Measurements from ENCODE around the gene RAP1GAP. TPM values are rescaled to one million over a fixed set of nuclear protein-coding genes. Genes with fewer than 3 reads are reported as not detected.
A peak's percentile ranks its signal among the peaks of the same experiment; 100 is the strongest.

RAP1GAP gene
- total and polyA plus RNA-seq, 2 of the 13 experiments (the other 11 are each of a cell fraction or from before 2014, with no cell fraction given) = 11.9 to 37.5 TPM

DNA sequence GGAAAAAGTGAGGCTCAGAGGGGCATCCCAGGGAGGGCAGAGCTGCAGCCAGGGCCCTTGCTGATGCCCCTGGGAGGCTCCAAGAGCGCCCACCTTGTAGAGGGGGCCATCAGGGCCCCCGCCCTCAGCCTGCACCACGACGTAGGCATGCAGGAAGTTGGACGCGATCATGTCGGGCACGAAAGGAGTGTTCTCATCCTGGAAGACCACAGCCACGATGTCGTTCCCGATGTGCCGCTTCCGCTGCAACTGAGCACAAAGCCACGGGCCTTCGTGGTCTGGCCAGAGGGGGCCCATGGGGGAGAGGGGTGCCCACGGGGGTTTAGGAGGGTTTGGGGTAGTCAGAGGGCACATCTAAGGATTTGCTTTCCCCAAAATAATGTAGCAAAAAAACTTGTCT lies 59.1 kb downstream of the RAP1GAP start (continued):
- TF ChIP-seq BRD4 (CRISPR knock-in tag; IDR thresholded peaks at IDR 0.05) (no peak), SATB2 (CRISPR knock-in tag; IDR thresholded peaks at IDR 0.05) (no peak), ZNF543 (CRISPR knock-in tag; IDR thresholded peaks at IDR 0.05) (no peak)
- TF ChIP-seq, protein P1, sequence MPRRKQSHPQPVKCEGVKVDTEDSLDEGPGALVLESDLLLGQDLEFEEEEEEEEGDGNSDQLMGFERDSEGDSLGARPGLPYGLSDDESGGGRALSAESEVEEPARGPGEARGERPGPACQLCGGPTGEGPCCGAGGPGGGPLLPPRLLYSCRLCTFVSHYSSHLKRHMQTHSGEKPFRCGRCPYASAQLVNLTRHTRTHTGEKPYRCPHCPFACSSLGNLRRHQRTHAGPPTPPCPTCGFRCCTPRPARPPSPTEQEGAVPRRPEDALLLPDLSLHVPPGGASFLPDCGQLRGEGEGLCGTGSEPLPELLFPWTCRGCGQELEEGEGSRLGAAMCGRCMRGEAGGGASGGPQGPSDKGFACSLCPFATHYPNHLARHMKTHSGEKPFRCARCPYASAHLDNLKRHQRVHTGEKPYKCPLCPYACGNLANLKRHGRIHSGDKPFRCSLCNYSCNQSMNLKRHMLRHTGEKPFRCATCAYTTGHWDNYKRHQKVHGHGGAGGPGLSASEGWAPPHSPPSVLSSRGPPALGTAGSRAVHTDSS (CRISPR knock-in tag; conservative IDR thresholded peaks at IDR 0.05) = no peak

DNA sequence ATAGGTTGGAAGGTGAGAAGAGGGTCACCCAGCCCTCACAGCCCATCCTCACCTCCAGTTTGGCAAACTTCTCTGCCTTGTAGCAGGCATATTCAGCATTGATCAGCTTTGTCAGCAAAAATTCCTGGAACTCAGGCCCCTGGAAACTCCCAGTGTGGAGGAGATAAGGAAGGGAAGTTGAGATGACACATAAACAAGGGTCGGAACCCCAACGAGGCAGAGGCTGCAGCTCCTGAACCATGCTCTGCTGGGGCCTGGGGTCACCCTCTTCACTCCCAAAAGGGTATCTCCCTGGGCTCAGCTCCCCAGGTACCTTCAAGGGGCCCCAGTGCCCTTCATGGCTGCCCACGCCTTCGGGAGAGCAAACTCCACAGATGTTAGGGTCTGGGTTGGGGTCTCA lies 60.4 kb downstream of the RAP1GAP start:
- no peak for FAIRE-seq
- no TSS peak for BruUV-seq (replicated peaks)
- ATAC-seq = no peak

More for the DNA sequence above, 60.4 kb downstream of the RAP1GAP start:
- in situ Hi-C loops (cut with HindIII; ENCODE audit: extremely low pct_ligation_motif_present, low pct_unique_long_range_greater_than_20kb) = no loop called here
- no peak for DNase-seq (ENCODE audit: low spot score)
- H4K20me1 ChIP-seq (ENCODE audit: insufficient read depth, low read length) = no peaks in the 10 kb centered on the region
- 100% methylated on average over 3 of the region's 4 CpGs for WGBS (ENCODE audit: low lambda C conversion rate)
- H3K4me3 ChIP-seq (replicated peaks in 1 of 3; ENCODE audit: insufficient read depth in 1 of 3, low read depth in 2 of 3, low read length in 3 of 3) = no peak overlapping the region
- POLR2A ChIA-PET = no interaction called here
- no peak overlapping the region for H2AFZ ChIP-seq (ENCODE audit: low read length)
- no peaks in the 10 kb centered on the region for H3K9me3 ChIP-seq (ENCODE audit: low read length)
- no peaks in the 10 kb centered on the region for H3K27me3 ChIP-seq (ENCODE audit: control insufficient read depth in 1 of 2, insufficient read depth in 2 of 2, low read length in 2 of 2)
- intact Hi-C loops (cut with micrococcal nuclease; ENCODE audit: unreplicated experiment) = no loop called here
- peaks cover 14 to 37% of the 10 kb centered on the region in 2 experiments for H3K36me3 ChIP-seq (replicated peaks in 1 of 2; ENCODE audit: control insufficient read depth in 1 of 2, insufficient read depth in 2 of 2, low read length in 2 of 2)
- TF ChIP-seq ASH2L (IDR thresholded peaks at IDR 0.05; ENCODE audit: insufficient read length, low read depth, low read length) = no peak
- TF ChIP-seq MAFK (conservative IDR thresholded peaks at IDR 0.05 in 1 of 2, IDR thresholded peaks at IDR 0.05 in 1 of 2; ENCODE audit: low read length in 2 of 2) = peak; percentile 65 to 74
- peak; percentile 66 for TF ChIP-seq MAFF (IDR thresholded peaks at IDR 0.05; ENCODE audit: low read depth, low read length)
- CTCF ChIA-PET (ENCODE audit: low intra/inter-chr PET ratio, low total read pairs) = no interaction called here
- H3K4me2 ChIP-seq (ENCODE audit: low read depth, low read length) = no peak overlapping the region
- H3K27ac ChIP-seq (ENCODE audit: extremely low read length, insufficient read depth, low read length) = no peak overlapping the region
- H3K79me2 ChIP-seq (ENCODE audit: insufficient read depth, low read length) = no peaks in the 10 kb centered on the region
- no peaks in the 10 kb centered on the region for H3K4me1 ChIP-seq (ENCODE audit: insufficient read depth, low read length)
- H3K9ac ChIP-seq (ENCODE audit: insufficient read depth, low read depth, low read length) = no peak overlapping the region

Measured in HepG2 (cell line).